Measurements from ENCODE around the gene CNTN3.

DNA sequence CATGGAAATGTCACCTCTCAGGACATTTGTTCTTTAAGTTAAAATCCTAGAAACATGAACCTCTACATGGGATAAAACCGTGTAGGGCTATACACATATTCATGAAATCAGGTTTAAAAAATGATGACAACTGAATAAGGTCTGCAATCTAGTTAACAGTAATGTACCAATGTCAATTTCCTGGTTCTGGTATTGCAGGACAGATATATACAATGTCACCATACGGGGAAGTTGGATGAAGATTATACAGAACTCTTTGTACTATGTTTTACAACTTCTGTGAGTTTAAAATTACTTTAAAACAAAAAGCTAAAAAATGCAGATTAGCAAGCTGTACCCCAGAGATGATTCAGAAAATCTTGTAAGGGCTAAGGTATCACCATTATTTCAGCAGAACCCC, 6.7 kb downstream of the CNTN3 start:
- TF ChIP-seq, protein P1, sequence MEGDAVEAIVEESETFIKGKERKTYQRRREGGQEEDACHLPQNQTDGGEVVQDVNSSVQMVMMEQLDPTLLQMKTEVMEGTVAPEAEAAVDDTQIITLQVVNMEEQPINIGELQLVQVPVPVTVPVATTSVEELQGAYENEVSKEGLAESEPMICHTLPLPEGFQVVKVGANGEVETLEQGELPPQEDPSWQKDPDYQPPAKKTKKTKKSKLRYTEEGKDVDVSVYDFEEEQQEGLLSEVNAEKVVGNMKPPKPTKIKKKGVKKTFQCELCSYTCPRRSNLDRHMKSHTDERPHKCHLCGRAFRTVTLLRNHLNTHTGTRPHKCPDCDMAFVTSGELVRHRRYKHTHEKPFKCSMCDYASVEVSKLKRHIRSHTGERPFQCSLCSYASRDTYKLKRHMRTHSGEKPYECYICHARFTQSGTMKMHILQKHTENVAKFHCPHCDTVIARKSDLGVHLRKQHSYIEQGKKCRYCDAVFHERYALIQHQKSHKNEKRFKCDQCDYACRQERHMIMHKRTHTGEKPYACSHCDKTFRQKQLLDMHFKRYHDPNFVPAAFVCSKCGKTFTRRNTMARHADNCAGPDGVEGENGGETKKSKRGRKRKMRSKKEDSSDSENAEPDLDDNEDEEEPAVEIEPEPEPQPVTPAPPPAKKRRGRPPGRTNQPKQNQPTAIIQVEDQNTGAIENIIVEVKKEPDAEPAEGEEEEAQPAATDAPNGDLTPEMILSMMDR (IDR thresholded peaks at IDR 0.05 in 2 of 3, conservative IDR thresholded peaks at IDR 0.05 in 1 of 3; ENCODE audit: borderline replicate concordance in 1 of 3, insufficient read depth in 1 of 3, low read depth in 2 of 3, low read length in 2 of 3), result no peak
- TF ChIP-seq SRF (IDR thresholded peaks at IDR 0.05; ENCODE audit: low read depth) (no peak), TCF7L2 (IDR thresholded peaks at IDR 0.05; ENCODE audit: borderline replicate concordance, extremely low read depth, insufficient read depth, insufficient read length) (no peak), EZH2phosphoT487 (IDR thresholded peaks at IDR 0.05; ENCODE audit: borderline replicate concordance) (no peak), YY1 (IDR thresholded peaks at IDR 0.05; ENCODE audit: extremely low read depth, insufficient replicate concordance, low read depth, low read length) (no peak), ZNF274 (IDR thresholded peaks at IDR 0.05; ENCODE audit: low read depth, low read length) (no peak), EZH2 (IDR thresholded peaks at IDR 0.05) (no peak), POLR2AphosphoS5 (IDR thresholded peaks at IDR 0.05; ENCODE audit: low read depth, low read length) (no peak), POLR2A (IDR thresholded peaks at IDR 0.05; ENCODE audit: borderline replicate concordance, extremely low read depth, insufficient read depth, insufficient read length) (no peak), ELF1 (IDR thresholded peaks at IDR 0.05; ENCODE audit: borderline replicate concordance, low read depth) (no peak)
- TF ChIP-seq, protein P2, sequence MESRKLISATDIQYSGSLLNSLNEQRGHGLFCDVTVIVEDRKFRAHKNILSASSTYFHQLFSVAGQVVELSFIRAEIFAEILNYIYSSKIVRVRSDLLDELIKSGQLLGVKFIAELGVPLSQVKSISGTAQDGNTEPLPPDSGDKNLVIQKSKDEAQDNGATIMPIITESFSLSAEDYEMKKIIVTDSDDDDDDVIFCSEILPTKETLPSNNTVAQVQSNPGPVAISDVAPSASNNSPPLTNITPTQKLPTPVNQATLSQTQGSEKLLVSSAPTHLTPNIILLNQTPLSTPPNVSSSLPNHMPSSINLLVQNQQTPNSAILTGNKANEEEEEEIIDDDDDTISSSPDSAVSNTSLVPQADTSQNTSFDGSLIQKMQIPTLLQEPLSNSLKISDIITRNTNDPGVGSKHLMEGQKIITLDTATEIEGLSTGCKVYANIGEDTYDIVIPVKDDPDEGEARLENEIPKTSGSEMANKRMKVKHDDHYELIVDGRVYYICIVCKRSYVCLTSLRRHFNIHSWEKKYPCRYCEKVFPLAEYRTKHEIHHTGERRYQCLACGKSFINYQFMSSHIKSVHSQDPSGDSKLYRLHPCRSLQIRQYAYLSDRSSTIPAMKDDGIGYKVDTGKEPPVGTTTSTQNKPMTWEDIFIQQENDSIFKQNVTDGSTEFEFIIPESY (IDR thresholded peaks at IDR 0.05; ENCODE audit: extremely low read depth, insufficient replicate concordance, low read length), result no peak
- TF ChIP-seq, protein P3, sequence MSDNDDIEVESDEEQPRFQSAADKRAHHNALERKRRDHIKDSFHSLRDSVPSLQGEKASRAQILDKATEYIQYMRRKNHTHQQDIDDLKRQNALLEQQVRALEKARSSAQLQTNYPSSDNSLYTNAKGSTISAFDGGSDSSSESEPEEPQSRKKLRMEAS (IDR thresholded peaks at IDR 0.05), result no peak
